Heart left ventricle (tissue), 16 donors: ENCODE data around the gene LMF1. TPM values are rescaled to one million over a fixed set of nuclear protein-coding genes. Genes with fewer than 3 reads are reported as not detected.

Source experiments
- ATAC-seq, 4 donors: fragments of 200-7000 bp; cut with Tn5 transposase; one replicate each; pipeline ENCODE4 v1.9.1; 2020 to 2022; ENCODE audit warnings: moderate library complexity in 4 of 4, mild to moderate bottlenecking in 3 of 4, moderate number of reproducible peaks in 1 of 4
- DNase-seq, 5 donors: peaks; one replicate each; pipeline ENCODE4 v3.0.0-alpha.2; 2020
- H3K27ac ChIP-seq, 12 donors: fragments of 200-600 bp; sonication (generic) in 4 of 12; one replicate each; pipeline versions ENCODE4 v1.5.0 to v1.8.0; 2016 to 2022; ENCODE audit warnings: mild to moderate bottlenecking in 2 of 12
- H3K27me3 ChIP-seq, 9 donors: fragments of 200-600 bp; sonication (generic) in 2 of 9; one replicate each; pipeline versions ENCODE4 v1.5.1 to v1.8.0; 2016 to 2022; ENCODE audit warnings: mild to moderate bottlenecking in 3 of 9
- H3K36me3 ChIP-seq, 9 donors: fragments of 200-600 bp; sonication (generic) in 2 of 9; one replicate each; pipeline versions ENCODE4 v1.5.0 to v1.8.0; 2018 to 2022; ENCODE audit warnings: mild to moderate bottlenecking in 2 of 9
- H3K4me1 ChIP-seq, 12 donors: fragments of 200-600 bp; sonication (generic) in 4 of 12; one replicate each; pipeline versions ENCODE4 v1.5.0 to v1.8.0; 2016 to 2022; ENCODE audit warnings: mild to moderate bottlenecking in 3 of 12
- H3K4me3 ChIP-seq, 12 donors: fragments of 200-600 bp; sonication (generic) in 4 of 12; one replicate each; pipeline versions ENCODE4 v1.5.0 to v1.8.0; 2017 to 2022; ENCODE audit warnings: mild to moderate bottlenecking in 9 of 12, moderate library complexity in 4 of 12
- H3K9me3 ChIP-seq, 12 donors: fragments of 200-600 bp; sonication (generic) in 4 of 12; one replicate each; pipeline versions ENCODE4 v1.5.0 to v1.8.0; 2016 to 2022; ENCODE audit warnings: mild to moderate bottlenecking in 1 of 12
- POLR2A ChIP-seq, 2 donors: fragments of 450-650 bp; IDR thresholded peaks; one replicate each; pipeline ENCODE4 v1.6.1; 2017; ENCODE audit warnings: antibody characterized with exemption in 2 of 2, mild to moderate bottlenecking in 2 of 2, moderate library complexity in 2 of 2
- WGBS, 4 donors: extraction: QIAGEN DNeasy Blood & Tissue Kit in 2 of 4; methylation state at CpG; one replicate each; pipeline versions ENCODE4 v1.1.5 to v1.1.7; 2013 to 2018; 5-methylcytosine and 5-hydroxymethylcytosine counted together
- intact Hi-C, 10 donors: fragments of 100-400 bp; cut with DNase I; formaldehyde crosslinking; loops; one replicate each; pipeline versions ENCODE4 v1.11.1 to v1.14.2; 2022
- polyA plus RNA-seq, 2 donors: library from polyadenylated mRNA; stranded (reverse); fragments of 200-250 nt; gene quantifications; one replicate each; pipeline ENCODE4 v1.2.3, GENCODE V29; 2013
- total RNA-seq, 9 donors: library from RNA; depleted of rRNA in 2 of 9; stranded (reverse); fragments of >200 nt in 2 of 9; fragmentation: NEBNext Ultra II Directional in 3 of 9; extraction: Animal tissue kit (Norgen Biotek cat#: 25700) in 3 of 9; gene quantifications; one replicate each; pipeline versions ENCODE4 v1.1.0 to v1.2.4, GENCODE V29; 2016 to 2023
- TF ChIP-seq, protein P1 (sequence below), 12 donors: fragments of 200-600 bp; sonication (generic) in 4 of 12; IDR thresholded peaks; one replicate each; pipeline versions ENCODE4 v1.5.0 to v1.8.0; 2018 to 2022; ENCODE audit warnings: antibody characterized with exemption in 12 of 12, mild to moderate bottlenecking in 5 of 12
- donor health status: ischemic (EF 13 %, LVEDD 7.1; RV severe dilation, severe dysfunction).
- donor health status: healthy with polysubstance abuse.
- donor health status: DM: no; HTN: yes; CAD: no.
- donor health status: DM: no; HTN: no; CAD: no.
- donor health status: ischemic (EF 25% LVEDD 6.9; RV normal size, moderate dysfunction).
- donor health status: ischemic (EF 25% LVEDD 5.7; RV mildly dilated, moderate dysfunction).
- donor health status: healthy.
- donor health status: DM: yes; HTN: yes; CAD: no.
- donor health status: ischemic (EF 35%, LVEDD 5.7; RV mildly dilated, moderate dysfunction).
- donor health status: nonischemic (EF 11% LVEDD 7.7; RV severe dilation, severe dysfunction).
- donor health status: DM: yes; HTN: yes; CAD: no.
- donor health status: PGD.
- donor health status: ischemic (EF 29% LVEDD 5.4; RV normal size, mild dysfunction).
- donor health status: nonischemic (EF 23%, LVEDD 6.1; RV moderate dilation, normal function).

Gene LMF1
- total and polyA plus RNA-seq, 11 donors = 4.3 to 19.2 (median 7.1) TPM

DNA sequence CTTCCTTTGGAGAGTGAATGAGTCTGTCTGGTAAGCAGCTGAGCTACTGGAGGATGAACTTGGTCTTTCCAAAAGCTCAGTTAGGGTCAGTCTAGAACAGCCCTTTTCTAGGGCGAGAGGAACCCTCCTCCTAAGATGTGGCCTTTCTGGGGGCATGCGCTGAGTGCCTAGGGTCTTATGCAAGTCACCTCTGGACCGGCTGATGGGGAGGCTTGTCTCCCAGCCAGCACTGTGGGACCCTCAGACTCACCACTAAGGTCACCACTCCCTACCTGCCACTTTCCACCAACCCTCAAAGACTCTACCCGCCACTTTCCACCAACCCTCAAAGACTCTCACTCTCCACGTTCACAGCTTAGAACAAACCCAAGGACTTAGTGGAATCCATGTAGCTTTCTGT, 26.8 kb downstream of the LMF1 start:
- intact Hi-C loops = no loop called here
- TF ChIP-seq, protein P1, sequence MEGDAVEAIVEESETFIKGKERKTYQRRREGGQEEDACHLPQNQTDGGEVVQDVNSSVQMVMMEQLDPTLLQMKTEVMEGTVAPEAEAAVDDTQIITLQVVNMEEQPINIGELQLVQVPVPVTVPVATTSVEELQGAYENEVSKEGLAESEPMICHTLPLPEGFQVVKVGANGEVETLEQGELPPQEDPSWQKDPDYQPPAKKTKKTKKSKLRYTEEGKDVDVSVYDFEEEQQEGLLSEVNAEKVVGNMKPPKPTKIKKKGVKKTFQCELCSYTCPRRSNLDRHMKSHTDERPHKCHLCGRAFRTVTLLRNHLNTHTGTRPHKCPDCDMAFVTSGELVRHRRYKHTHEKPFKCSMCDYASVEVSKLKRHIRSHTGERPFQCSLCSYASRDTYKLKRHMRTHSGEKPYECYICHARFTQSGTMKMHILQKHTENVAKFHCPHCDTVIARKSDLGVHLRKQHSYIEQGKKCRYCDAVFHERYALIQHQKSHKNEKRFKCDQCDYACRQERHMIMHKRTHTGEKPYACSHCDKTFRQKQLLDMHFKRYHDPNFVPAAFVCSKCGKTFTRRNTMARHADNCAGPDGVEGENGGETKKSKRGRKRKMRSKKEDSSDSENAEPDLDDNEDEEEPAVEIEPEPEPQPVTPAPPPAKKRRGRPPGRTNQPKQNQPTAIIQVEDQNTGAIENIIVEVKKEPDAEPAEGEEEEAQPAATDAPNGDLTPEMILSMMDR (IDR thresholded peaks at IDR 0.05) = no peak
- TF ChIP-seq POLR2A (IDR thresholded peaks at IDR 0.05) = no peak
- no peak overlapping the region for H3K27ac ChIP-seq
- no peak overlapping the region for H3K4me3 ChIP-seq
- no peaks in the 10 kb centered on the region for H3K27me3 ChIP-seq
- DNase-seq = peak in 1 of 5 donors; percentile 1
- no peaks in the 10 kb centered on the region for H3K4me1 ChIP-seq
- ATAC-seq = no peak
- H3K36me3 ChIP-seq = peaks cover 0 to 43% (median 13%) of the 10 kb centered on the region in 9 donors
- H3K9me3 ChIP-seq = peaks cover 0 to 26% (median 12%) of the 10 kb centered on the region in 12 donors
- WGBS, 4 donors = 96 to 98% (median 97%) methylated on average over 5 of the region's 5 CpGs

- intact Hi-C loops = no loop called here
- H3K27me3 ChIP-seq = no peaks in the 10 kb centered on the region
- no peak overlapping the region for H3K27ac ChIP-seq
- H3K4me1 ChIP-seq = no peaks in the 10 kb centered on the region
- no peak overlapping the region for H3K4me3 ChIP-seq
- TF ChIP-seq POLR2A (IDR thresholded peaks at IDR 0.05) = no peak
- TF ChIP-seq, protein P1 (IDR thresholded peaks at IDR 0.05) = no peak
- peaks cover 0 to 43% (median 20%) of the 10 kb centered on the region in 9 donors for H3K36me3 ChIP-seq
- ATAC-seq (no peak), DNase-seq (no peak)
- H3K9me3 ChIP-seq = peaks cover 0 to 26% (median 12%) of the 10 kb centered on the region in 12 donors
- WGBS, 4 donors = 87 to 98% (median 96%) methylated on average over 4 of the region's 4 CpGs
These were observed 28.2 kb downstream of the LMF1 start for GRCh38 chr16:942436-943060.

DNA sequence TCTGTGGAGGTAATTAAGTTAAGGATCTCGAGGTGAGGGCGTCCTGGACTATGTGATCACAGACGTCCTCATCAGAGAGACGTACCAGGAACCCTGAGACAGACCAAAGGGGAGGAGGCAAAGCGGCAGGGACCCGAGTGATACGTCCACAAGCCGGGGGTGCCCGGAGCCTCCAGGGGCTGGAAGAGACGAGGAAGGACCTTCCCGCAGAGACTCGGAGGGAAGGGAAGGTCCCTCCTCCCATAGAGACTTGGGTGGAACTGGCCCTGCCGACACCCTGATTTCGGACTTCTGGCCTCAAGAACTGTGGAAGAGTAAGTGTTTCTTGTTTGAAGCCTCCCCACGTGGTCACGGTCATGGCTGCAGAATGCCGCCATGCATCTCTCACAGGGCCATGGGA, 30.8 kb downstream of the LMF1 start:
- DNase-seq (peak in 1 of 5 donors; percentile 13), ATAC-seq (no peak)
- Histone ChIP-seq H3K27me3 (no peaks in the 10 kb centered on the region), H3K9me3 (peaks cover 0 to 26% (median 12%) of the 10 kb centered on the region in 12 donors), H3K27ac (no peak overlapping the region), H3K36me3 (peaks cover 0 to 25% (median 5%) of the 10 kb centered on the region in 9 donors), H3K4me1 (no peaks in the 10 kb centered on the region), H3K4me3 (no peak overlapping the region)
- WGBS, 4 donors = 90 to 96% (median 95%) methylated on average over 16 to 17 of the region's 17 CpGs
- intact Hi-C loops = no loop called here
- no peak for TF ChIP-seq POLR2A (IDR thresholded peaks at IDR 0.05)
- TF ChIP-seq, protein P1 (IDR thresholded peaks at IDR 0.05) = no peak

- Histone ChIP-seq H3K27ac (no peak overlapping the region), H3K9me3 (peaks cover 0 to 26% (median 12%) of the 10 kb centered on the region in 12 donors), H3K36me3 (peaks cover 0 to 20% (median 4%) of the 10 kb centered on the region in 9 donors), H3K4me1 (no peaks in the 10 kb centered on the region), H3K27me3 (no peaks in the 10 kb centered on the region), H3K4me3 (no peak overlapping the region)
- WGBS, 4 donors = 92 to 98% (median 95%) methylated on average over 26 to 27 of the region's 27 CpGs
- intact Hi-C loops = no loop called here
- TF ChIP-seq POLR2A (IDR thresholded peaks at IDR 0.05) = no peak
- TF ChIP-seq, protein P1 (IDR thresholded peaks at IDR 0.05) = no peak
- DNase-seq (peak in 1 of 5 donors; percentile 11), ATAC-seq (no peak)
These were observed 31.5 kb downstream of the LMF1 start for GRCh38 chr16:939311-939710.
